SK-N-SH (cell line): Measurements from ENCODE around the gene HID1.

Experiments used
- ELF1 ChIP-seq: IDR thresholded peaks from 2 replicates; pipeline ENCODE4 v1.4.0; 2012
- FOXM1 ChIP-seq: IDR thresholded peaks from 2 replicates; pipeline ENCODE4 v1.4.0; 2012; ENCODE audit warnings: low read depth, mild to moderate bottlenecking
- JUND ChIP-seq: IDR thresholded peaks from 2 replicates; pipeline ENCODE4 v1.4.0; 2012
- SMC3 ChIP-seq: IDR thresholded peaks from 2 replicates; pipeline ENCODE4 v1.6.1; 2012; ENCODE audit warnings: low read depth, low read length, improper control_type of control experiment

GRCh38 chr17:74920306-74920620 lies 52.3 kb downstream of the HID1 start:
- TF ChIP-seq ELF1: no peak
- TF ChIP-seq FOXM1: no peak
- no peak for TF ChIP-seq SMC3
- no peak for TF ChIP-seq JUND
